ENCODE results near the gene IL10RB. TPM values are rescaled to one million over a fixed set of nuclear protein-coding genes. Genes with fewer than 3 reads are reported as not detected.

The IL10RB gene
- total RNA-seq, 3 donors from 2014 or later (not counting 1 experiment from before 2014, with no cell fraction given), result 18.4 to 27.8 (median 27.3) TPM

- WGBS (ENCODE audit: insufficient coverage), result 81% methylated on average over 1 of the region's 1 CpG
- Mint-ChIP-seq H3K27me3 (ENCODE audit: low read depth in 2 of 2) (peaks cover 0 to 15% of the 10 kb centered on the region in 2 donors), H3K27ac (no peak overlapping the region), H3K4me3 (no peak overlapping the region), H3K4me1 (peaks cover 6% of the 10 kb centered on the region in 2 donors), H3K9me3 (no peaks in the 10 kb centered on the region), H3K36me3 (no peaks in the 10 kb centered on the region)
- intact Hi-C loops (cut with micrococcal nuclease), result loop anchor here (10.0 kb wide), 1 partner anchor 48 kb away; the partner anchor contains the start of gene IL10RB
- H3K36me3 ChIP-seq (ENCODE audit: control insufficient read depth, insufficient read depth, low read length), result no peaks in the 10 kb centered on the region
- TF ChIP-seq, protein P1, sequence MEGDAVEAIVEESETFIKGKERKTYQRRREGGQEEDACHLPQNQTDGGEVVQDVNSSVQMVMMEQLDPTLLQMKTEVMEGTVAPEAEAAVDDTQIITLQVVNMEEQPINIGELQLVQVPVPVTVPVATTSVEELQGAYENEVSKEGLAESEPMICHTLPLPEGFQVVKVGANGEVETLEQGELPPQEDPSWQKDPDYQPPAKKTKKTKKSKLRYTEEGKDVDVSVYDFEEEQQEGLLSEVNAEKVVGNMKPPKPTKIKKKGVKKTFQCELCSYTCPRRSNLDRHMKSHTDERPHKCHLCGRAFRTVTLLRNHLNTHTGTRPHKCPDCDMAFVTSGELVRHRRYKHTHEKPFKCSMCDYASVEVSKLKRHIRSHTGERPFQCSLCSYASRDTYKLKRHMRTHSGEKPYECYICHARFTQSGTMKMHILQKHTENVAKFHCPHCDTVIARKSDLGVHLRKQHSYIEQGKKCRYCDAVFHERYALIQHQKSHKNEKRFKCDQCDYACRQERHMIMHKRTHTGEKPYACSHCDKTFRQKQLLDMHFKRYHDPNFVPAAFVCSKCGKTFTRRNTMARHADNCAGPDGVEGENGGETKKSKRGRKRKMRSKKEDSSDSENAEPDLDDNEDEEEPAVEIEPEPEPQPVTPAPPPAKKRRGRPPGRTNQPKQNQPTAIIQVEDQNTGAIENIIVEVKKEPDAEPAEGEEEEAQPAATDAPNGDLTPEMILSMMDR (IDR thresholded peaks at IDR 0.05), result no peak
- H3K4me1 ChIP-seq (ENCODE audit: control insufficient read depth, insufficient read depth, low read length), result peaks cover 4% of the 10 kb centered on the region
- no peaks in the 10 kb centered on the region for H3K9me3 ChIP-seq (ENCODE audit: control insufficient read depth, insufficient read depth, low read length)
- H3K27ac ChIP-seq (ENCODE audit: low read length), result no peak overlapping the region
- no peak overlapping the region for H3K4me3 ChIP-seq (ENCODE audit: low read length)
- H3K27me3 ChIP-seq (ENCODE audit: control insufficient read depth, insufficient read depth, low read length), result no peaks in the 10 kb centered on the region
- no peak for DNase-seq
- ATAC-seq, result no peak
These were observed 47.0 kb downstream of the IL10RB start for GRCh38 chr21:33313183-33313582.

DNA sequence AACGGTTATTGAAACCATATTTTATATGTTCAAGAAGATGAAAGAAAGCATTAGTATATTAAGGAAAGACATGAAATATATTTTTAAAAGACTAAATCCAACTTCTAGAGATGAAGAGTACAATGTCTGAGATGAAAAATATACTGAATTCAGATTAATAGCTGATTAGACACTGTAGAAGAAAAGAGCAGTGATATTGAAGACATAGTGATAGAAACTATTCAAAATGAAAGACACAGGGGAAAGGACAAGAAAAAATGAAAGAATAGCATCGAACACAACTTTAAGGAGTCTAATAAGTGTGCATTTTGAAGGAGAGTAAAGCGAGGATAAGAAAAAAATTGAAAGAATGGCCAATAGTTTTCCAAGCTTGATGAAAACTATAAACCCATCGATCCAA, 47.4 kb downstream of the IL10RB start:
- Mint-ChIP-seq H3K36me3 (no peaks in the 10 kb centered on the region), H3K4me3 (no peak overlapping the region), H3K27me3 (ENCODE audit: low read depth in 2 of 2) (peaks cover 0 to 18% of the 10 kb centered on the region in 2 donors), H3K27ac (no peak overlapping the region), H3K4me1 (peaks cover 6% of the 10 kb centered on the region in 2 donors), H3K9me3 (no peaks in the 10 kb centered on the region)
- H3K9me3 ChIP-seq (ENCODE audit: control insufficient read depth, insufficient read depth, low read length), result no peaks in the 10 kb centered on the region
- H3K27me3 ChIP-seq (ENCODE audit: control insufficient read depth, insufficient read depth, low read length), result no peaks in the 10 kb centered on the region
- peaks cover 3% of the 10 kb centered on the region for H3K4me1 ChIP-seq (ENCODE audit: control insufficient read depth, insufficient read depth, low read length)
- intact Hi-C loops (cut with micrococcal nuclease), result loop anchor here (10.0 kb wide), 1 partner anchor 49 kb away; the partner anchor contains the start of gene IL10RB
- TF ChIP-seq, protein P1 (IDR thresholded peaks at IDR 0.05), result no peak
- no peak for DNase-seq
- no peak overlapping the region for H3K27ac ChIP-seq (ENCODE audit: low read length)
- H3K36me3 ChIP-seq (ENCODE audit: control insufficient read depth, insufficient read depth, low read length), result no peaks in the 10 kb centered on the region
- WGBS (ENCODE audit: insufficient coverage), result 96% methylated on average over 3 of the region's 4 CpGs
- no peak for ATAC-seq
- no peak overlapping the region for H3K4me3 ChIP-seq (ENCODE audit: low read length)

DNA sequence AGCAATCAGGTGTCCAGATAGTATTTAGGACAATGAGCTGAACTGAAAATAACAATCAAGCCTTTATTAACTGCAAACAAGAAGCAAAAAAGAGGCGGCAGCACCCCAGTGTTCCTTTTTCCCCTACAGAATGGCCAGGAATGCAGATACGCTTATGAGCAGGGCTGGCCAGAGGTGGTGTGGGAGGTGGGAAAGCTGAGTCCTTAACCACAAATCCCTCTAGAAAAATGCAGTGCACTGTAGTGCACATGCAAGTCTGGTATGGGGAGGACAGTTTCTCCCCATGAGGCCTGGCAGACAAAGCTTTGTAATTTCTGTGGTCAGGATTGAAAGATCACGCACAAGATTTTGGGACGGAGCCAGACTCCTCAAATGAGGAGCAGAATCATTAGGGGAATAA, 47.9 kb downstream of the IL10RB start:
- no peaks in the 10 kb centered on the region for H3K36me3 ChIP-seq (ENCODE audit: control insufficient read depth, insufficient read depth, low read length)
- no peak for ATAC-seq
- H3K9me3 ChIP-seq (ENCODE audit: control insufficient read depth, insufficient read depth, low read length), result no peaks in the 10 kb centered on the region
- WGBS (ENCODE audit: insufficient coverage), result 67% methylated on average over 3 of the region's 4 CpGs
- no peak overlapping the region for H3K27ac ChIP-seq (ENCODE audit: low read length)
- no peak for DNase-seq
- H3K27me3 ChIP-seq (ENCODE audit: control insufficient read depth, insufficient read depth, low read length), result no peaks in the 10 kb centered on the region
- no peak overlapping the region for H3K4me3 ChIP-seq (ENCODE audit: low read length)
- peaks cover 1% of the 10 kb centered on the region in 2 donors for H3K4me1 Mint-ChIP-seq
- peaks cover 0 to 18% of the 10 kb centered on the region in 2 donors for H3K27me3 Mint-ChIP-seq (ENCODE audit: low read depth in 2 of 2)
- H3K27ac Mint-ChIP-seq, result no peak overlapping the region
- H3K9me3 Mint-ChIP-seq, result no peaks in the 10 kb centered on the region
- TF ChIP-seq, protein P1 (IDR thresholded peaks at IDR 0.05), result no peak
- H3K36me3 Mint-ChIP-seq, result no peaks in the 10 kb centered on the region
- H3K4me1 ChIP-seq (ENCODE audit: control insufficient read depth, insufficient read depth, low read length), result no peaks in the 10 kb centered on the region
- no peak overlapping the region for H3K4me3 Mint-ChIP-seq
- intact Hi-C loops (cut with micrococcal nuclease), result loop anchor here (10.0 kb wide), 1 partner anchor 49 kb away; the partner anchor contains the start of gene IL10RB

Measured in natural killer cell (primary cell).